AML-193 (cell line): ENCODE data around the gene NRBF2.
"Not testable (repeated sequence)": the region's sequence is repeated elsewhere in the genome, so short reads cannot be mapped to it uniquely, and the experiment has no call there.

ENCODE experiments used
- DNase-seq, 2 experiments: peaks; one replicate each; lab custom pipeline; 2025; lab: John Stamatoyannopoulos, UW

NRBF2 gene

GRCh38 chr10:63133056-63133820 lies at the start of gene NRBF2:
TSS of gene NRBF2 (plus strand) at chr10:63133328. CDS start at chr10:63133471, 143 bp downstream.
- peak; percentile 94 to 95 for DNase-seq

- DNase-seq, result not testable (repeated sequence)
Measured at GRCh38 chr10:63083406-63083805, 49.7 kb upstream of the NRBF2 start.

GRCh38 chr10:63083904-63084689 lies 49.0 kb upstream of the NRBF2 start:
- peak; percentile 85 to 87 for DNase-seq

- DNase-seq, result no peak
Measured at GRCh38 chr10:63084690-63085382, 48.3 kb upstream of the NRBF2 start.

- no peak for DNase-seq
Measured at GRCh38 chr10:63093227-63093626, 39.9 kb upstream of the NRBF2 start.

GRCh38 chr10:63094405-63094804 lies 38.7 kb upstream of the NRBF2 start:
- DNase-seq, result no peak

- DNase-seq, result no peak
Measured at GRCh38 chr10:63094881-63095280, 38.2 kb upstream of the NRBF2 start.

GRCh38 chr10:63099734-63100133 lies 33.4 kb upstream of the NRBF2 start:
- DNase-seq, result no peak

- not testable (repeated sequence) for DNase-seq
Measured at GRCh38 chr10:63101091-63101490, 32.0 kb upstream of the NRBF2 start.

- DNase-seq, result not testable (repeated sequence)
Measured at GRCh38 chr10:63102279-63102883, 30.7 kb upstream of the NRBF2 start.

GRCh38 chr10:63103178-63103577 lies 29.9 kb upstream of the NRBF2 start:
- DNase-seq, result not testable (repeated sequence)

GRCh38 chr10:63103971-63104409 lies 29.1 kb upstream of the NRBF2 start:
- DNase-seq, result no peak

GRCh38 chr10:63105225-63106110 lies 27.7 kb upstream of the NRBF2 start:
- DNase-seq, result no peak

- no peak for DNase-seq
Measured at GRCh38 chr10:63106111-63106755, 26.9 kb upstream of the NRBF2 start.

- no peak for DNase-seq
Measured at GRCh38 chr10:63107943-63108437, 25.1 kb upstream of the NRBF2 start.

- no peak for DNase-seq
Measured at GRCh38 chr10:63110940-63111339, 22.2 kb upstream of the NRBF2 start.

- DNase-seq, result peak; percentile 81 to 88
Measured at GRCh38 chr10:63114031-63114814, 18.9 kb upstream of the NRBF2 start.

GRCh38 chr10:63115732-63116383 lies 17.3 kb upstream of the NRBF2 start:
- no peak for DNase-seq
